HCEC 1CT (cell line): ENCODE measurements around the gene AKT2.

Experiments used
- DNase-seq: peaks from one replicate; pipeline ENCODE4 v3.0.0-alpha.2; 2017

The AKT2 gene

GRCh38 chr19:40271706-40272105, 13.4 kb downstream of the AKT2 start:
- DNase-seq = no peak

DNA sequence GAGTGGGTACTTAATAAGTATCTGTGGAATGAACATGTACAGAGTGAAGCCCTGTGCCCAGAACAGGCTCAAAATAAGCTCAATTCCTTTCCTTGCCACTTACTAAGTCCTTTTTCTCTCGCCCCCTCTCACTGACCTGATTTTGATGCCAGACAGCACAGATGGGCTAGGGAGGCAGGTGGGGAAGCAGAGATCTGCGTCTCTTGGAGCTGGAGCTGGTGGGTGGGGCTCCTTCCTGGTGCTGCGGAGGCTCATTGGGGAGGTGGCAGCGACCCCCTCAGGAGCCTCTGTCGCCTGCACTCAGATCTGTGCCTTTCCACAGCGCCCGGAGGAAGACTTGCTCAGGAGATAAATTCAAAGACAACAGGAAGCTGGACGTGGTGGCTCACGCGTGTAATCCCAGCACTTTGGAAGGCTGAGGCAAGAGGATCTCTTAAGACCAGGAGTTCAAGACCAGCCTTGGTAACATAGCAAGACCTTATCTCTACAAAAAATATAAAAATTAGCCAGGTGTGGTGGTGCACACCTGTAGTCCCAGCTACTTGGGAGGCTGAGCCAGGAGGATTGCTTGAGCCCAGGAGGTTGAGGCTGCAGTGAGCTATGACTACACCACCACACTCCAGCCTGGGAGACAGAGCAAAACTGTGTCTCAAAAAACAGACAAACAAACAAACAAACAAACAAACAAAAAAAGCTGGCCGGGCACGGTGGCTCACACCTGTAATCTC, 14.6 kb downstream of the AKT2 start:
- no peak for DNase-seq

- no peak for DNase-seq
Measured at GRCh38 chr19:40269216-40269940, 15.8 kb downstream of the AKT2 start.

GRCh38 chr19:40267601-40267997, 17.5 kb downstream of the AKT2 start:
- DNase-seq = no peak

GRCh38 chr19:40266912-40267600, 18.1 kb downstream of the AKT2 start:
- DNase-seq = no peak

- no peak for DNase-seq
Measured at GRCh38 chr19:40266119-40266518, 19.0 kb downstream of the AKT2 start.

- no peak for DNase-seq
Measured at GRCh38 chr19:40265763-40266099, 19.4 kb downstream of the AKT2 start.

- no peak for DNase-seq
Measured at GRCh38 chr19:40265055-40265762, 19.9 kb downstream of the AKT2 start.

DNA sequence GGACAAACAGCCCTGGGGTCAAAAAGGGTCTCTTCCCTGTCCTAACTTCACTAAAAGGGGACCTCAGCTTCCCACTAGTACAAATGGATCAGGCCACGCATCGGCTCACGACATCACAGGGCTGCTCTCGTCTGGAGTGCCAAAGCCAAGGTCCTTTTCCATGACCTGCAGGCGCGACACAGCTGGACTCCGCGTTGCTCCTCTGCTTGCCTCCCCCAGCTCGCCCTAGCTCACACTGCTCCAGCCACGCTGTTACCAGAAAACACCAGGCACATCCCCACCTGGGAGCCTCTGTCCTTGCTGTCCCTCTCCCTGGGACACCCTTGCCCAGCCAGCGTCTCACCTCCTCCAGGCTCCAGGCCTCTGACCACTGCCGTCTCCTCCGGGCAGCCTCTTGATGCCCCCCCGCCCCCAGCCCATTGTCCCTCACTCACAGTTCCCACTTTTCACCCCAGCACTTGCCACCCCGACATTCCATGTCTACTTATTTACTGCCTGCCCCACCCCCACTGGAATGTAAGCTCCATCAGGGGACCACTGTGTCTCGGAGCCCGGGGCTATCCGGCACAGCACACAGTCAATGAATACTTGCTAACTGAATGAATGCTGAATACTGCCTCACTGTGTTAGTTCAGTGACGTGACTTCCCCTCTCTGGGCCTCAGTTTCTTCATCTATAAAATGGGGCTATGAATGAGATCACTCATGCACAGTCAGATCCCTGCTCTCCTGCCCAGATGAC, 20.7 kb downstream of the AKT2 start:
- DNase-seq = no peak

DNA sequence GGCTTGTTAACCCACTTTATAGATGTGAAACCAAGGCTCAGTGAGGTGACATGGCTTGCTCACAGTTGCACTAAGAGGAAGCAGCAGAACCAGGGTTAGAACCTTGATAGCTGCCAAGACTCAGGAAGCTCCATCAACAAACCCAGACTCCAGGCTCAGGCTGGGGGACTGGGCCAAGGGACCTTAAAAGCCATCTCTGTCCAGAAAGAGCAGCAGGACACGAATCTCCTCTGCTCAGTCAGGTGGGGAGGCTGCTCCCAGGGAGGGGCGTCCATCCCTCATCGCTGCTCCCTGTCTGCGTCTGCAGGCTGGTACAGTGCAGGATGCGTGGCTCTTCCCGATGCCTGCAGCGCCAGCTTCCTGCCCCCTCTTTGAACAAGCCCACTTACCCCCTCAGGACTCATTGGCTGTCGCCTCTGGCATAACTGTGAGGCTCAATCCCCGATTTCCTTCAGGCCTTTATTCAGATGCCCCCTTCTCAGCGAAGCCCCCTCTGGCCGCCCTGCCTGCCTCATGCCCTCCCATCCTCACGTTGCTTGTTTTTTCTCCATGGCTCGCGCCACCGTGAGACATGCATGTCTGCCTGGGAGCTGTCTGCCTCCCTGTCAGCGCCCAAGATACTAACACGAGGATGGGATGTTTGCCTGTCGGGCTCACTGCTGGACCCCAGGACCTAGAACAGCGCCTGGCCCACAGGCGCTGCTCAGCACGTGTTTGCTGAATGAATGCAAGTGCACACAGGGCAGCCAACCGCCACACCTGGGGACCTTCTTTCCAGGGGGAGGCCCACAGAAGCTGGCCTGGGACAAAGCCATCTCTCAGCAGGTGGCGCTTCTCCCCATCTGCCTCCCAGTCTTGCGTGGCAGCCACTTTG, 21.5 kb downstream of the AKT2 start:
- DNase-seq = no peak

- DNase-seq = no peak
Measured at GRCh38 chr19:40262422-40262821, 22.7 kb downstream of the AKT2 start.

- no peak for DNase-seq
Measured at GRCh38 chr19:40261631-40262030, 23.5 kb downstream of the AKT2 start.

DNA sequence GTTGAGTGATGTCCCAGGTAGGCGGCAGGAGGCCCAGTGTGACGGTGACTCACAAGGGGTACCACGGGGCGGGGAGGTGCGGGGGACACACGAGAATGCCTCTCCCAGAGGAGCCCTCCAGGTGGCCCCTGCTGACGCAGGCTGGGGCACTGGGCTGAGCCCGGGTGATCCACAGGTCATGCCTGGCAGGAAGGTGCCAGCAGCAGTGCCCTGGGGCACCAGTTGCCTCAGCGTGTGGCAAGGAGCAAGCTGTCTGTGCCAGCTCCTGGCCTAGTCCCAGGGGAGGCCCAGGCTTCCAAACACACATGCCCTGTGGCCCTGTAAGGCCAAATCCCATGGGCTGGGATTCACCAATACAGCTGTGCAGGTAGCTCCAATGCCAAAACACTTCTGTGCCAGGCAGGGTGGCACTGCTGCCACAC, 28.0 kb downstream of the AKT2 start:
- DNase-seq = no peak

DNA sequence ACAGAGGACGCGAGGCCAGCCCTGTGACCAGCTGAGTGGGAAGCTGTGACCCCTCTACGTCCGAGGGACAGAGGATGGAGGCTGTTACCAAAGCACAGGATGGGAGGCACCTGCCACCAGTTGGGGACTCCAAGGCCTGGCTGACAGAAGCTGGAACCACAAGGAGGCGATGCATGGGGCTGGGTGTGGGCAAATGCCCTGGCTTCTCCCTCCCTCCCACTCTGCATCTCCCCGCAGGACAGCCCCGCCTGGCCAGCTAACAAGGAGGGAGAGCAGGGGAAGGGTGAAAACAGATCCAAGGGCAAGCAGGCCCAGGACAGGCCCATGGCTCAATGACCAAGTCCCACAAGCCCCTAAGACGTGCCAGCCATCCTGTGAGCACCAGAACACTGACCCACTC, 28.6 kb downstream of the AKT2 start:
- DNase-seq = no peak

GRCh38 chr19:40255619-40256166, 29.5 kb downstream of the AKT2 start:
- DNase-seq = no peak

DNA sequence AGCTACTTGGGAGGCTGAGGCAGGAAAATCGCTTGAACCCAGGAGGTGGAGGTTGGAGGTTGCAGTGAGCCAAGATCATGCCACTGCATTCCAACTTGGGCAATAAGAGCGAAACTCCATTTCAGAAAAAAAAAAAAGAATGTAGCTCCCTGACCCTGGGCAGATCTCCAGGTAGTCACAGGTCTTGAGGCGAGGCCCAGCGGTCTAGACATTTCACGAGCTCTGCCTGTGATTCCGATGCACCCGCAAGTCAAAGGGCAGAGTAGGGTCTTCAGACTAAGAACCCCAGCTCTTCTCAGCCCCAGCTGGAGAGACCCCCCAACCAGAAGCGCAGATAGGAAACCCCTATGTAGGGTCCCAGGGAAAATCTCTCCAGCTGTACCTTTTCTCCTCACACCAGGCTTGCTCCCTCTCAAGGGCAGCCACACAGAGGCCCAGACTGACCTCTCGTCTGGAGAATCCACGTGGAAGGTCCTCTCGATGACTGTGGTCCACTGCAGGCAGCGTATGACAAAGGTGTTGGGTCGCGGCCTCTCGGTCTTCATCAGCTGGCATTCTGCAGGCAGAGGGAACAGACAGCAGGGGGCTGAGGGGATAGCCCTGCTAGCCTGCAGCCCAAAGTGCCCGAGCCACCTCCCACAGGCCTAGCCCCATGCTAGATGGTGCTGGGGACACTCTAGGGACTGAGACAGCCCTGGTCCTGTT, 30.3 kb downstream of the AKT2 start:
- no peak for DNase-seq

GRCh38 chr19:40253611-40254092, 31.5 kb downstream of the AKT2 start:
- DNase-seq = no peak

GRCh38 chr19:40252395-40252794, 32.8 kb downstream of the AKT2 start:
- DNase-seq = no peak

- DNase-seq = no peak
Measured at GRCh38 chr19:40251991-40252390, 33.2 kb downstream of the AKT2 start.

GRCh38 chr19:40251244-40251643, 33.9 kb downstream of the AKT2 start:
- DNase-seq = no peak

GRCh38 chr19:40249781-40250180, 35.4 kb downstream of the AKT2 start:
- no peak for DNase-seq
